Transverse colon (tissue), 4 donors: ENCODE results near the gene CALY. TPM values are rescaled to one million over a fixed set of nuclear protein-coding genes. Genes with fewer than 3 reads are reported as not detected.

Source experiments
- DNase-seq: peaks from one replicate; pipeline ENCODE4 v3.0.0-alpha.2; 2019
- H3K27ac ChIP-seq, 4 donors: fragments of 200-600 bp; sonication (generic); 2 replicates each; pipeline ENCODE4 v1.5.1; 2016 to 2018; ENCODE audit warnings: inconsistent platforms in 4 of 4
- H3K27me3 ChIP-seq: fragments of 200-600 bp; sonication (generic); 2 replicates; pipeline ENCODE4 v1.5.1; 2017; ENCODE audit warnings: inconsistent platforms
- H3K36me3 ChIP-seq, 4 donors: fragments of 200-600 bp; sonication (generic); 2 replicates each; pipeline ENCODE4 v1.5.1; 2017 to 2019; ENCODE audit warnings: inconsistent platforms in 4 of 4
- H3K4me1 ChIP-seq, 4 donors: fragments of 200-600 bp; sonication (generic); 2 replicates each; pipeline ENCODE4 v1.5.1; 2017 to 2020; ENCODE audit warnings: inconsistent platforms in 4 of 4
- H3K4me3 ChIP-seq, 4 donors: fragments of 200-600 bp; sonication (generic); 1 replicate in 1 of 4; 2 replicates in 3 of 4; pipeline versions ENCODE4 v1.5.1 to v1.6.1; 2017 to 2019; ENCODE audit warnings: inconsistent platforms in 4 of 4
- H3K9me3 ChIP-seq, 2 donors: fragments of 200-600 bp; sonication (generic); 2 replicates each; pipeline ENCODE4 v1.5.1; 2017 to 2019; ENCODE audit warnings: inconsistent platforms in 2 of 2
- CTCF ChIP-seq, 5 experiments: fragments of 200-600 bp in 3 of 5; fragments of 450-650 bp in 2 of 5; sonication (generic) in 3 of 5; IDR thresholded peaks; 1 replicate in 2 of 5; 2 replicates in 3 of 5; pipeline ENCODE4 v1.5.1; 2016 to 2017; ENCODE audit warnings: antibody characterized with exemption in 5 of 5, inconsistent platforms in 3 of 5, mild to moderate bottlenecking in 2 of 5, moderate library complexity in 1 of 5
- EP300 ChIP-seq: sonication (generic); formaldehyde crosslinking; IDR thresholded peaks from one replicate; pipeline ENCODE4 v1.6.1; 2017; ENCODE audit warnings: antibody characterized with exemption, low read depth
- POLR2A ChIP-seq: fragments of 450-650 bp; IDR thresholded peaks from one replicate; pipeline ENCODE4 v1.6.1; 2016; ENCODE audit warnings: antibody characterized with exemption, mild to moderate bottlenecking, moderate library complexity
- POLR2AphosphoS5 ChIP-seq, 3 donors: sonication (generic); formaldehyde crosslinking; IDR thresholded peaks; one replicate each; pipeline ENCODE4 v1.6.1; 2016; ENCODE audit warnings: antibody characterized with exemption in 3 of 3
- WGBS, 2 donors: methylation state at CpG; one replicate each; pipeline ENCODE4 v1.1.5; 2018; ENCODE audit warnings: low coverage in 1 of 2; 5-methylcytosine and 5-hydroxymethylcytosine counted together
- in situ Hi-C, 4 donors: fragments of 200-750 bp; cut with MboI; loops; one replicate each; pipeline versions ENCODE4 v1.15.0 to v1.15.1; 2017; ENCODE audit warnings: low sequenced_read_pairs in 3 of 4, low pct_ligation_motif_present in 1 of 4, low pct_unique_long_range_greater_than_20kb in 1 of 4
- intact Hi-C: fragments of 100-400 bp; cut with DNase I; formaldehyde crosslinking; loops from one replicate; pipeline ENCODE4 v1.15.1; 2023; ENCODE audit warnings: low total_unique reads
- small RNA-seq, 4 donors: library from RNA; depleted of rRNA; stranded (forward); fragments of <200 nt; gene quantifications; one replicate each; pipeline ENCODE3, GENCODE V24; 2016
- total RNA-seq, 4 donors: library from RNA; depleted of rRNA; stranded (reverse); fragments of >200 nt; gene quantifications; one replicate each; pipeline ENCODE4 v1.1.0, GENCODE V29; 2016

The CALY gene
- total RNA-seq, 4 donors from 2014 or later: 0.82 to 1.3 TPM; not detected in 2

GRCh38 chr10:133274751-133275683 lies 61.7 kb downstream of the CALY start:
- peaks cover 29% of the 10 kb centered on the region for H3K27me3 ChIP-seq
- H3K9me3 ChIP-seq: no peaks in the 10 kb centered on the region
- WGBS, 2 donors: 28% methylated on average over 15 of the region's 26 CpGs; no CpG with 5 or more reads in 1 of the 2 donors
- DNase-seq: peak; percentile 66
- peak overlapping the region in 3 of 4 donors; percentile 37 to 49 (median 49) for H3K27ac ChIP-seq
- peaks cover 0 to 21% (median 15%) of the 10 kb centered on the region in 4 donors for H3K4me1 ChIP-seq
- TF ChIP-seq POLR2AphosphoS5 (IDR thresholded peaks at IDR 0.05) (no peak), CTCF (IDR thresholded peaks at IDR 0.05) (no peak), POLR2A (no peak), EP300 (no peak)
- peaks cover 0 to 2% (median under 1%) of the 10 kb centered on the region in 4 donors for H3K36me3 ChIP-seq
- intact Hi-C loops (no loop called here), in situ Hi-C loops (no loop called here)
- peak overlapping the region in 2 of 4 donors; percentile 25 to 39 for H3K4me3 ChIP-seq

Small RNA genes within 50 kb of the gene (small RNA-seq; reads per million reads assigned to genes)
- gene AL360181.4 (0 reads per million in 4 donors), gene BANF1P2 (0 reads per million in 4 donors), gene MIR3944 (0 to 0.28 (median 0.23) reads per million in 4 donors)

Other genes with a start within 250 kb of the CALY start
- under 1 TPM in 1 of 4 donors, not detected in 3; 0.16 TPM for gene ADGRA1, start 249.0 kb downstream of the CALY start, total RNA-seq
- gene KNDC1, start 176.7 kb downstream of the CALY start, total RNA-seq: 1 to 10 TPM in 1 of 4 donors, under 1 TPM in 1, not detected in 2; 0.14 to 1.2 TPM
- gene UTF1, start 106.7 kb downstream of the CALY start, total RNA-seq: not detected
- gene VENTX, start 99.0 kb downstream of the CALY start, total RNA-seq: under 1 TPM in 2 of 4 donors, not detected in 2; 0.27 to 0.48 TPM
- gene ADAM8, start 60.0 kb downstream of the CALY start, total RNA-seq: 10 to 100 TPM in 2 of 4 donors, 1 to 10 TPM in 2; 2.3 to 21.3 (median 13.7) TPM
- 10 to 100 TPM; 37.5 to 68.3 (median 47.6) TPM for gene TUBGCP2, start 28.0 kb downstream of the CALY start, total RNA-seq
- 100 to 1,000 TPM in 1 of 4 donors, 10 to 100 TPM in 3; 21.8 to 104 (median 27.2) TPM for gene ZNF511, start 28.0 kb downstream of the CALY start, total RNA-seq
- 100 to 1,000 TPM in 3 of 4 donors, 1 to 10 TPM in 1; 3.8 to 990 (median 495) TPM for gene PRAP1, start 10.5 kb upstream of the CALY start, total RNA-seq
- 10 to 100 TPM in 3 of 4 donors, 1 to 10 TPM in 1; 1.2 to 43.3 (median 28.8) TPM for gene FUOM, start 21.1 kb upstream of the CALY start, total RNA-seq
- 100 to 1,000 TPM in 3 of 4 donors, 10 to 100 TPM in 1; 48.3 to 165 (median 120) TPM for gene ECHS1, start 36.5 kb upstream of the CALY start, total RNA-seq
- 10 to 100 TPM; 11.3 to 32.4 (median 17.1) TPM for gene PAOX, start 42.4 kb upstream of the CALY start, total RNA-seq
- gene MTG1, start 57.3 kb upstream of the CALY start, total RNA-seq: 100 to 1,000 TPM in 1 of 4 donors, 10 to 100 TPM in 3; 26.5 to 139 (median 47.0) TPM
- gene SPRN, start 87.7 kb upstream of the CALY start, total RNA-seq: not detected
- 1 to 10 TPM; 1.6 to 6.5 (median 3.1) TPM for gene SCART1, start 117.0 kb upstream of the CALY start, total RNA-seq
- 1 to 10 TPM in 1 of 4 donors, under 1 TPM in 2, not detected in 1; 0.64 to 3.4 (median 0.96) TPM for gene CYP2E1, start 190.5 kb upstream of the CALY start, total RNA-seq
- 1 to 10 TPM in 1 of 4 donors, not detected in 3; 2.3 TPM for gene SYCE1, start 228.7 kb upstream of the CALY start, total RNA-seq